Endothelial cell of umbilical vein (primary cell): Measurements from ENCODE around the gene STK11IP. TPM values are rescaled to one million over a fixed set of nuclear protein-coding genes. Genes with fewer than 3 reads are reported as not detected.
A peak's percentile ranks its signal among the peaks of the same experiment; 100 is the strongest.

Experiments used
- BruUV-seq: library from RNA; stranded (reverse); fragments of 400-500 nt; replicated peaks from 2 replicates; lab custom pipeline; 2021; lab: Mats Ljungman, UMichigan
- CTCF ChIA-PET: fragments of 300-600, 350-600 bp; sonication (Branson Sonifier 250); formaldehyde crosslinking; loops from one replicate; lab custom pipeline; 2021; ENCODE audit warnings: antibody characterized with exemption, inconsistent platforms; lab: Charles Lee
- POLR2A ChIA-PET: fragments of 300-600, 350-600 bp; sonication (Branson Sonifier 250); formaldehyde crosslinking; loops from one replicate; lab custom pipeline; 2021; ENCODE audit warnings: antibody characterized with exemption, inconsistent platforms; lab: Charles Lee
- DNase-seq: peaks from one replicate; pipeline ENCODE4 v3.0.0-alpha.2; 2011; ENCODE audit warnings: low read depth, low spot score
- FAIRE-seq: peaks from 2 replicates; lab custom pipeline; 2011; peaks lifted over from hg19 to GRCh38; lab: Jason Lieb, UNC
- H2AFZ ChIP-seq: 2 replicates; pipeline ENCODE4 v1.6.0; 2012; ENCODE audit warnings: low read depth, low read length, control low read depth, inconsistent platforms
- H3K27ac ChIP-seq: 2 replicates; pipeline ENCODE4 v1.5.1; 2011; ENCODE audit warnings: low read depth, mild to moderate bottlenecking, control low read depth, low read length, moderate library complexity; ENCODE audit not compliant: insufficient read depth
- H3K27me3 ChIP-seq, 2 experiments: 2 replicates each; pipeline versions ENCODE4 v1.6.0 to v1.6.1; 2011; ENCODE audit warnings: low read length in 2 of 2, mixed read lengths in 1 of 2; ENCODE audit not compliant: control insufficient read depth in 2 of 2, insufficient read depth in 2 of 2
- H3K36me3 ChIP-seq, 2 experiments: 2 replicates in 1 of 2; 3 replicates in 1 of 2; pipeline ENCODE4 v1.5.1; 2011; ENCODE audit warnings: low read length in 2 of 2, mild to moderate bottlenecking in 1 of 2, moderate library complexity in 1 of 2; ENCODE audit not compliant: control insufficient read depth in 2 of 2, insufficient read depth in 2 of 2; ENCODE audit errors: extremely low read depth in 1 of 2
- H3K4me1 ChIP-seq: 3 replicates; pipeline ENCODE4 v1.5.1; 2011; ENCODE audit warnings: mild to moderate bottlenecking, low read length; ENCODE audit not compliant: control insufficient read depth, insufficient read depth; ENCODE audit errors: extremely low read depth
- H3K4me2 ChIP-seq: 2 replicates; pipeline ENCODE4 v1.6.1; 2011; ENCODE audit warnings: low read length, control low read depth, mixed read lengths; ENCODE audit not compliant: insufficient read depth
- H3K4me3 ChIP-seq, 3 experiments: fragments of 200-600 bp in 1 of 3; sonication (generic), shearing (Covaris generic) in 1 of 3; replicated peaks in 1 of 3; 2 replicates each; pipeline ENCODE4 v1.5.1; 2011 to 2016; ENCODE audit warnings: control low read depth in 3 of 3, low read length in 3 of 3, mild to moderate bottlenecking in 2 of 3, inconsistent platforms in 1 of 3, low read depth in 1 of 3, moderate library complexity in 1 of 3; ENCODE audit not compliant: insufficient read depth in 1 of 3
- H3K79me2 ChIP-seq: 2 replicates; pipeline ENCODE4 v1.6.0; 2012; ENCODE audit warnings: low read length, inconsistent platforms; ENCODE audit not compliant: control insufficient read depth, insufficient read depth
- H3K9ac ChIP-seq: replicated peaks from 2 replicates; pipeline ENCODE3; 2011; ENCODE audit warnings: low read length, control low read depth; ENCODE audit not compliant: insufficient read depth; ENCODE audit errors: extremely low read depth
- H3K9me1 ChIP-seq: replicated peaks from 3 replicates; pipeline ENCODE4 v1.6.0; 2011; ENCODE audit warnings: mild to moderate bottlenecking, low read length; ENCODE audit not compliant: control insufficient read depth, insufficient read depth; ENCODE audit errors: extremely low read depth
- H3K9me3 ChIP-seq: replicated peaks from 2 replicates; pipeline ENCODE4 v1.5.1; 2012; ENCODE audit warnings: low read length, inconsistent platforms; ENCODE audit not compliant: control insufficient read depth, insufficient read depth
- H4K20me1 ChIP-seq: replicated peaks from 2 replicates; pipeline ENCODE3; 2011; ENCODE audit warnings: mild to moderate bottlenecking, low read length; ENCODE audit not compliant: control insufficient read depth, insufficient read depth; ENCODE audit errors: extremely low read depth
- EZH2 ChIP-seq: IDR thresholded peaks from 2 replicates; pipeline ENCODE4 v1.6.1; 2012; ENCODE audit warnings: borderline replicate concordance, low read depth, mild to moderate bottlenecking, moderate library complexity, low read length, inconsistent platforms; ENCODE audit not compliant: severe bottlenecking
- FOS ChIP-seq: IDR thresholded peaks from 2 replicates; pipeline ENCODE4 v1.6.1; 2011; ENCODE audit warnings: mild to moderate bottlenecking, low read length, moderate library complexity, borderline replicate concordance; ENCODE audit not compliant: insufficient read depth
- GATA2 ChIP-seq: IDR thresholded peaks from 2 replicates; pipeline ENCODE4 v1.7.0; 2011; ENCODE audit warnings: low read depth, mild to moderate bottlenecking, moderate library complexity, mixed read lengths, low read length; ENCODE audit not compliant: insufficient read length, insufficient read depth
- JUN ChIP-seq: IDR thresholded peaks from 2 replicates; pipeline ENCODE4 v1.6.1; 2011; ENCODE audit warnings: borderline replicate concordance, low read depth; ENCODE audit not compliant: insufficient read length, insufficient read depth
- MAX ChIP-seq: IDR thresholded peaks from 2 replicates; pipeline ENCODE4 v1.6.1; 2011; ENCODE audit not compliant: insufficient read depth, insufficient read length
- MYC ChIP-seq: IDR thresholded peaks from one replicate; pipeline ENCODE4 v1.6.1; 2011; ENCODE audit warnings: mild to moderate bottlenecking, low read depth, low read length
- POLR2A ChIP-seq: IDR thresholded peaks from 2 replicates; pipeline ENCODE4 v1.6.1; 2012; ENCODE audit warnings: low read depth, mild to moderate bottlenecking, control low read depth, low read length
- POLR2AphosphoS5 ChIP-seq: IDR thresholded peaks from 2 replicates; pipeline ENCODE4 v1.6.1; 2012; ENCODE audit warnings: low read depth, mild to moderate bottlenecking, control low read depth, low read length, moderate library complexity; ENCODE audit not compliant: insufficient read depth
- dilution Hi-C: fragments of 300-500 bp; cut with MboI; formaldehyde crosslinking; loops from one replicate; pipeline ENCODE4 v1.15.0; 2019; ENCODE audit warnings: low sequenced_read_pairs; ENCODE audit not compliant: extremely low pct_ligation_motif_present
- intact Hi-C: fragments of 100-400 bp; cut with micrococcal nuclease; formaldehyde crosslinking; loops from one replicate; pipeline ENCODE4 v1.10.0; 2022
- polyA plus RNA-seq, 4 experiments: library from polyadenylated mRNA; depleted of rRNA in 3 of 4; stranded (reverse) in 3 of 4; unstranded in 1 of 4; fragments of >200 nt; gene quantifications; 2 replicates each; pipeline versions ENCODE4 v1.2.1 to v1.2.3, GENCODE V29; 2011 to 2012; ENCODE audit warnings: missing spikeins in 1 of 4
- total RNA-seq: library from RNA; stranded (reverse); gene quantifications from 2 replicates; pipeline ENCODE4 v1.2.3, GENCODE V29; 2021
- TF ChIP-seq, protein P1 (sequence below), 2 donors: IDR thresholded peaks; 1 replicate in 1 of 2; 2 replicates in 1 of 2; pipeline ENCODE4 v1.5.1; 2011; ENCODE audit warnings: low read length in 2 of 2, mild to moderate bottlenecking in 2 of 2, moderate library complexity in 2 of 2, control low read depth in 1 of 2, inconsistent platforms in 1 of 2, low read depth in 1 of 2; ENCODE audit not compliant: insufficient read depth in 1 of 2; ENCODE audit errors: extremely low read depth in 1 of 2

Gene STK11IP
- total and polyA plus RNA-seq, 2 donors (not counting 3 experiments of a cell fraction or from before 2014, with no cell fraction given) = 17.7 to 19.2 TPM

GRCh38 chr2:219661197-219661954 is 63.7 kb downstream of the STK11IP start:
- H3K27ac ChIP-seq = no peak overlapping the region
- no peak overlapping the region for H3K4me3 ChIP-seq
- ChIA-PET CTCF (no interaction called here), POLR2A (no interaction called here)
- H3K4me2 ChIP-seq = no peak overlapping the region
- BruUV-seq = no TSS peak
- no peaks in the 10 kb centered on the region for H3K36me3 ChIP-seq
- no peaks in the 10 kb centered on the region for H3K9me1 ChIP-seq
- no peaks in the 10 kb centered on the region for H3K4me1 ChIP-seq
- H3K9ac ChIP-seq = no peak overlapping the region
- intact Hi-C loops (no loop called here), dilution Hi-C loops (no loop called here)
- TF ChIP-seq MYC (no peak), MAX (no peak), JUN (no peak), GATA2 (no peak), POLR2A (no peak), POLR2AphosphoS5 (no peak), EZH2 (no peak), FOS (no peak)
- TF ChIP-seq, protein P1, sequence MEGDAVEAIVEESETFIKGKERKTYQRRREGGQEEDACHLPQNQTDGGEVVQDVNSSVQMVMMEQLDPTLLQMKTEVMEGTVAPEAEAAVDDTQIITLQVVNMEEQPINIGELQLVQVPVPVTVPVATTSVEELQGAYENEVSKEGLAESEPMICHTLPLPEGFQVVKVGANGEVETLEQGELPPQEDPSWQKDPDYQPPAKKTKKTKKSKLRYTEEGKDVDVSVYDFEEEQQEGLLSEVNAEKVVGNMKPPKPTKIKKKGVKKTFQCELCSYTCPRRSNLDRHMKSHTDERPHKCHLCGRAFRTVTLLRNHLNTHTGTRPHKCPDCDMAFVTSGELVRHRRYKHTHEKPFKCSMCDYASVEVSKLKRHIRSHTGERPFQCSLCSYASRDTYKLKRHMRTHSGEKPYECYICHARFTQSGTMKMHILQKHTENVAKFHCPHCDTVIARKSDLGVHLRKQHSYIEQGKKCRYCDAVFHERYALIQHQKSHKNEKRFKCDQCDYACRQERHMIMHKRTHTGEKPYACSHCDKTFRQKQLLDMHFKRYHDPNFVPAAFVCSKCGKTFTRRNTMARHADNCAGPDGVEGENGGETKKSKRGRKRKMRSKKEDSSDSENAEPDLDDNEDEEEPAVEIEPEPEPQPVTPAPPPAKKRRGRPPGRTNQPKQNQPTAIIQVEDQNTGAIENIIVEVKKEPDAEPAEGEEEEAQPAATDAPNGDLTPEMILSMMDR (IDR thresholded peaks at IDR 0.05; ENCODE audit: extremely low read depth in 1 of 2, insufficient read depth in 1 of 2, low read depth in 1 of 2, low read length in 2 of 2) = no peak
- H2AFZ ChIP-seq = no peak overlapping the region
- H3K9me3 ChIP-seq = no peaks in the 10 kb centered on the region
- peaks cover 0 to 1% of the 10 kb centered on the region in 2 experiments for H3K27me3 ChIP-seq
- FAIRE-seq = peak; percentile 33
- H4K20me1 ChIP-seq = no peaks in the 10 kb centered on the region
- no peak for DNase-seq
- H3K79me2 ChIP-seq = no peaks in the 10 kb centered on the region
